ENCODE results near the gene HOXC9.

HOXC9 gene

DNA sequence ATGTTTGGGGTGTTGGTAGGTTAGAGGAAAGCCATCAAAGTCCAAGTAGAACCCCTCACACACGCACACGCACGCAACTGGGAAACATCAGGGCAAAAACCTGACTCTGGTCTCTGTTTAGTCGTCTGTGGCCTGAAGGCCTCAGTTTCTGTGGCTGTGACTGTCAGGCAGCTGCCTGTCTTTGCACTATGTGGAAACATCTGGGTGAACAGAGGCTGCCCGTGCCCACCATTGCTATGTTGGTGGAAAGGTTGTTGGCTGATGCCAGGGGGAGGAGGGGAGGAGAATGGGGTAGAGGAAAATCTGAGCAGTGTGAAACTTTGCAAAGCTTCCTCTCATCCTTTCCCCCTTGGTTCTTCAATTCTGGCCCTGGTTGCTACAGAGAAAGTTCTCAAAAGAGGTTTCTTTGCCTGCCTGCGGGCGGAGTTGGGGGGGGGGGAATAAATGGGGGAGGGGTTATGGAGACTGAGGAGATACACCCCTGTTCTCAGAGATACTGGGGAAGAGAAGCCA is 7.5 kb upstream of the HOXC9 start:
- Histone ChIP-seq H3K27ac (ENCODE audit: low read depth, low read length) (no peak overlapping the region), H3K27me3 (ENCODE audit: insufficient read depth, low read length) (peaks cover 83% of the 10 kb centered on the region), H3K4me3 (ENCODE audit: low read depth, low read length) (no peak overlapping the region), H3K4me1 (ENCODE audit: control insufficient read depth, insufficient read depth, low read length, unreplicated experiment) (peaks cover 19% of the 10 kb centered on the region), H2AFZ (ENCODE audit: low read length, unreplicated experiment) (no peak overlapping the region), H3K79me2 (ENCODE audit: control insufficient read depth, insufficient read depth, low read length, unreplicated experiment) (no peaks in the 10 kb centered on the region), H3K36me3 (ENCODE audit: insufficient read depth, low read length) (no peaks in the 10 kb centered on the region)

DNA sequence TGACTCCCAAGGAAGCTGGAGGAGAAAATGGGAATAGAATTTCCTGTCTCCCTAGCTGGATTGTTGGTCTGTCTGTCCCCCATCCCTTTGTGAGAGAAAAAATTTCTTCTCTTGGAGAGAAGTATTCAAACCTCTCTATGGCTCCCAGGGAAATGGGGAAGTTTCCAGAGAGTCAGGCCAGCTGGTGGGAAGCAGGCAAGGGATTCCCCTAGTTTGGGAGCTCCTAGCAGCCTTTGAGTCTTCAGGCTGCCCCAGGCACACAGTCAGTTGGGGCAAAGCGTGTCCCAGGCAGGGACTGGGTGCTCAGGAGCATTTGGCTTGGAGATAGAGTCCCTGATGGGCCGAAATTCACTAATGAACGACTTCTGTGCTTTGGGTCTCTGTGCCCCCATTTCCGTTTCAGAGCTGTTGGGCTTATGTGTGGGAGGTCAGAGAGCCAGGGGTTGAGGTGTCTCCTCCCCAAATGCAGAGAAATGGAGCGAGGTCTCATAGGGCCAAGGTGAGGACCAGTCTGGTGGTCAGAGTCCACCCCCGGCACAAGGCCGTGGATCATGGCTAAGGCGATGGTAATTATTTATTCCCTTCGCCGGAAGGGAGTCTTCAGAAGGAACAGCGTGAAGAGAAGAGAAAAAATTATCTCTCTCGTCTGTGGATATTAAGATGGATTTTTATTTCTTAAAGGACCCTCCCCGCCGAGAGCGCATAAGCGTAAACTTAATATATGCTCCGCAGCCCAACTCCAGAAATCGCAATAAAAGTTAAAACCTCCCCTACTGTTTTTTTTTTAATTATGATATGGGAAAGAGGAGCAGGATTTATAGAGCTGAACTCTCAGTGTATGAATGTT is 6.6 kb upstream of the HOXC9 start:
- peaks cover 82% of the 10 kb centered on the region for H3K27me3 ChIP-seq (ENCODE audit: insufficient read depth, low read length)
- no peaks in the 10 kb centered on the region for H3K79me2 ChIP-seq (ENCODE audit: control insufficient read depth, insufficient read depth, low read length, unreplicated experiment)
- H3K36me3 ChIP-seq (ENCODE audit: insufficient read depth, low read length), result no peaks in the 10 kb centered on the region
- H3K4me1 ChIP-seq (ENCODE audit: control insufficient read depth, insufficient read depth, low read length, unreplicated experiment), result peaks cover 19% of the 10 kb centered on the region
- no peak overlapping the region for H3K27ac ChIP-seq (ENCODE audit: low read depth, low read length)
- H2AFZ ChIP-seq (ENCODE audit: low read length, unreplicated experiment), result no peak overlapping the region
- H3K4me3 ChIP-seq (ENCODE audit: low read depth, low read length), result no peak overlapping the region

DNA sequence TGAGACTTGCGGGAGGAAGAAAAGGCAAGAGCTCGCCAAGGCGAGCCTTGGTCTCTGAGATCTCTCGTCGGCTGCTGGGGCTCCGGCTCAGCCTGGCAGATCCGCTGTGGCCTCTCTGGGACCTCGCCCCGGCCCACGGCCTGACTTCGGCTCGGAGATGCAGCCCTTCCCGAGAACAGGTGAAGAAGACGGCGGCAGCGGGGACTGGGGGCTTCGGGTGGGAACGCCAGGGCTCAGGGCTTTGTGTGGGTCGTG is 6.0 kb upstream of the HOXC9 start:
- H3K4me3 ChIP-seq (ENCODE audit: low read depth, low read length), result 0 out of 2 replicates have a peak overlapping the region, but pooled peaks have one; percentile 47
- H3K27ac ChIP-seq (ENCODE audit: low read depth, low read length), result no peak overlapping the region
- no peaks in the 10 kb centered on the region for H3K79me2 ChIP-seq (ENCODE audit: control insufficient read depth, insufficient read depth, low read length, unreplicated experiment)
- peaks cover 87% of the 10 kb centered on the region for H3K27me3 ChIP-seq (ENCODE audit: insufficient read depth, low read length)
- H2AFZ ChIP-seq (ENCODE audit: low read length, unreplicated experiment), result no peak overlapping the region
- no peaks in the 10 kb centered on the region for H3K36me3 ChIP-seq (ENCODE audit: insufficient read depth, low read length)
- H3K4me1 ChIP-seq (ENCODE audit: control insufficient read depth, insufficient read depth, low read length, unreplicated experiment), result peaks cover 19% of the 10 kb centered on the region

DNA sequence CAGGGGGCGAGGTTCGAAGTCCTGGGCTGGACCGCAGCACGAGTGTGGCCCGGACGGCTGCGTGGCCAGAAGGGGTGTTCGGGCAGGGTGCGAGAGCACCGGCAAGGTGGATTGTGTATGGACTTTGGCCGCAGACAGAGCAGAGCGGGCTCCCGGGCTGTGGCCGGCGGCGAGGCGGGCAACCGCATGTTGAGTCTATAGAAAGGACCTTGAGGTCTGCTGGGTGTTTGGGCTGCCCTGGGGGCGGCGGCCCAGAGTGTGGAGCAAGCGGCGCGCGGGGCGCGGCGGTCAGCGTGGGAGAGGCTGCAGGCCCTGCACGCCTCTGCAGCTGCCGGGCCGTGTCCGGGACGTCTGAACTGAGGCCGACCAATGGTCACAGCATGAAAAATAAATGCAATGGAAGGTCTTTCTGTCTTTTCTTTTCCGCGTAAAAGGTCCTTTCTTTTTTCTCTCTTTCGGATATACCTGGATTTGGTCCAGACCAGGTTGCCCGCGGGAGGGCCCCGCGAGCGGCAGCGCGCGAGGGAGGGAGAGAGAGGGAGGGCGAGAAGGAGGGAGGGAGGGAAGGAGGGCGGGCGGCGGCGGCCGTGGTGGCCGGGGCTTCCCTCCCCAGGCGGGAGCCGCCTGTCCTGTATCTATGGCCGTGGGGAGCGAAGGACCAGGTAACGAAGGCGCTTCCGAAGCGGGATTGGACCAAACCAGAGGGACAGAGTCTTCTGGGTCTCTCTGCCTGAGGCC is 5.5 kb upstream of the HOXC9 start:
- Histone ChIP-seq H3K27me3 (ENCODE audit: insufficient read depth, low read length) (peaks cover 88% of the 10 kb centered on the region), H3K36me3 (ENCODE audit: insufficient read depth, low read length) (no peaks in the 10 kb centered on the region), H2AFZ (ENCODE audit: low read length, unreplicated experiment) (no peak overlapping the region), H3K4me3 (ENCODE audit: low read depth, low read length) (peak overlapping the region; percentile 47; the same call in 1 of the 2 replicates), H3K4me1 (ENCODE audit: control insufficient read depth, insufficient read depth, low read length, unreplicated experiment) (peaks cover 19% of the 10 kb centered on the region), H3K27ac (ENCODE audit: low read depth, low read length) (no peak overlapping the region), H3K79me2 (ENCODE audit: control insufficient read depth, insufficient read depth, low read length, unreplicated experiment) (no peaks in the 10 kb centered on the region)

DNA sequence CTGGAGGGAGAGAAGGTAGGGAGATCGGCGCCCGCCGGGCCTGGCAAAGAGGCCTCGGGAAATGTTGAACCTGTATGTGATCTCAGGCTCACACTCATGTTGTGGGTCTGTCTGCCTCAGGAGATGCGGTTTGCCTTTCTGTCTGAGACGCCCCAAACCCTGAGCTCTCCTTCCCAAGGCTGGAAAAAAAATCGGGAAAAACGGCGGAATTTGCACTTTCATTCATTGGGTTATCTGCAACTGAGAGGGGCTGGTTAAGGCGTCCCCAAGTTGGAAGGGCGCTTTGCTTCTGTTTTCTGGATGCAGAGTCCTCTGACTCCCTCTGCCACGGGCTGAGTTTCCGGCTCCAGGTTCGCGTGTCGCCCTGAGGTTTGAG is 5.0 kb upstream of the HOXC9 start:
- Histone ChIP-seq H3K27ac (ENCODE audit: low read depth, low read length) (no peak overlapping the region), H2AFZ (ENCODE audit: low read length, unreplicated experiment) (no peak overlapping the region), H3K79me2 (ENCODE audit: control insufficient read depth, insufficient read depth, low read length, unreplicated experiment) (no peaks in the 10 kb centered on the region), H3K4me3 (ENCODE audit: low read depth, low read length) (peak overlapping the region; percentile 72), H3K36me3 (ENCODE audit: insufficient read depth, low read length) (no peaks in the 10 kb centered on the region), H3K27me3 (ENCODE audit: insufficient read depth, low read length) (peaks cover 82% of the 10 kb centered on the region), H3K4me1 (ENCODE audit: control insufficient read depth, insufficient read depth, low read length, unreplicated experiment) (peaks cover 14% of the 10 kb centered on the region)

DNA sequence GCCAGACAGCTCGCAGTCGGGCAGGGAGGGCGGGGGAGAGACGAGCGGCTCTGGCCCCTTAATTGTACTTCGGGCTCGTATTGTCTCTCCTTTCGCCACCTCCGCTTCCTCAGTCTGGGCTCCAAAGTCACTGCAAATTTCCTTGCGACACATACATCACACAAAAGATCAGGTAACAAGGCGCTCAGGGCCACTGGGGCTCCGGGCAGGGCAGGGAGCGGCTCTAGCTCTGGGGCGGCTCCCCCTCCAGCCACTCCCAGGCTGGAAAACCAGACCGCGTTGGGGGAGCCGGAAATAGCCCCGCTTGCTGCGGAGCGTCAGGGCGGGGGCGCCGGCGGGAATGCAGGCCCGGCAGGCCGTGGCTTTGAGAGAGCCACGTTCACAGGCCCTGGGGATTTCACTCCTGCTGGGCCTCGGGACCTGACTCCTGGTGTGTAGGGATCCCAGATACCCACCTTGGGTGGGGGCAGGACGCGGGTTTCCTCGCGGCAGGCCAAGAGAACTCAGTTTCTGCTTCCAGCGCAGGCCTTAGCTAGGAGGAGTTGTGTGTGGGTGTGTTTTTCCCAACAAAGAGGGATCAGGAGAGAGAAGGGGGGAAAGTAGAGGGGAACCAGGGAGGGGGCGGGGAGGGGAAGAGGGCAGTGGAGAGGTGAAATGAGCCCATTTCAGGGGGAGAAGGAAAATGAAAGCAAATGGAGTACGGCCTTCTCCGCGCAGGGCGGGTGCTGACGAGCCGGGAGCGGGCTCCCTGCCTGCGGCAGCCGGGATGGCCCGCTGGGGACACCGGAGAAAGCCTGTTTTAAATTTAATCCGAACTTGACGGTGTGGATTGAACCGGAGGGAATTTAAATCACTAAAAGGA is 4.4 kb upstream of the HOXC9 start:
- H3K4me1 ChIP-seq (ENCODE audit: control insufficient read depth, insufficient read depth, low read length, unreplicated experiment), result peaks cover 8% of the 10 kb centered on the region
- no peaks in the 10 kb centered on the region for H3K79me2 ChIP-seq (ENCODE audit: control insufficient read depth, insufficient read depth, low read length, unreplicated experiment)
- no peaks in the 10 kb centered on the region for H3K36me3 ChIP-seq (ENCODE audit: insufficient read depth, low read length)
- peaks cover 76% of the 10 kb centered on the region for H3K27me3 ChIP-seq (ENCODE audit: insufficient read depth, low read length)
- no peak overlapping the region for H2AFZ ChIP-seq (ENCODE audit: low read length, unreplicated experiment)
- H3K27ac ChIP-seq (ENCODE audit: low read depth, low read length), result peak overlapping the region; percentile 69
- peak overlapping the region; percentile 72 for H3K4me3 ChIP-seq (ENCODE audit: low read depth, low read length)

DNA sequence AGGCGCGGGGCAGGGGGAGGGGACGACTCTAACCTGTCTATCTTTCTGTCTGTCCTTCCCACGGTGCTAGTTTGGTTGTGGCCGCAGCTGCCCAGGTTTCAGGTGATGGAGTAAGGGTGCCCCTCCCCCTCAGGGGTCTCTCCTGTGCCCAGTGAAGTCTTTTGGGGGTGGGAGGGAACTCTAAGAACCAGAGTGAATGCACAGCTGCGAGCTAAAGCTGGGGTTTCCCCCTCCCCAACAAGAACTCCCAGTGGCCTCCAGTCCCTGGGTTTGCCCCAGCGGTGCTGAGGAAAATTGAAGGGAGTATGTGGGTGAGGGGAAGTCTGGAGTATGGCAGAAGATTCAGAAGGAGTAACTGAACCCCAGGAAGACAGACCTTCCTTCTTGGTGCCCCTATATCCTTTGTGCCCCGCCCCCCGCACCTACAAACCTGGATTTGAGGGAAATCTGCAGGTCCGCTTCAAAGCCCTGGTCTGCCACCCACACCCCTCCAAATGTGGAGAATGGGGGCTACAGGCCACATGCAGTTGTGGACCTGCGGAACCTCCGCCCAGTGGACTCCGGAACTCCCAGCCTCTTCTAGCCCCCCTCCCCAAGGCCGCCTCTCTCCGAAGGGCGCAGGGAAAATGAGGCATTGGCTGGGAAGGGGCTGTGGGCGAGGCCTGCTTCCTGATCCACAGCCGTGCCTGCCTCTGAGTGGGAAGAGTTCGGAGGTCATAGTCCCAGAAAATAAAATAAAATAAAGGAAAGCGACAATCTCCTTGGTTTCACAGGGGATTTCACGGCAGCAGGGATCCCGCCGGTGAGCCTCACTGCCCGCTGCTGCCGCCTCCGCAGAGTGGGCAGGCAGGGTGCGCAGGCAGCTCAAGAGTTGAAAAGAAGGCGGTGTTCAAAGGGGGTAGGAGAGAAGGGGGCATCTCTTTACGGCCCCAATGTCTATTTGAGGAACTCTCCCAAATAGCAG is 3.4 kb upstream of the HOXC9 start:
- Histone ChIP-seq H3K4me3 (ENCODE audit: low read depth, low read length) (peak overlapping the region; percentile 72), H3K4me1 (ENCODE audit: control insufficient read depth, insufficient read depth, low read length, unreplicated experiment) (no peaks in the 10 kb centered on the region), H3K79me2 (ENCODE audit: control insufficient read depth, insufficient read depth, low read length, unreplicated experiment) (peaks cover 3% of the 10 kb centered on the region), H3K27ac (ENCODE audit: low read depth, low read length) (peak overlapping the region; percentile 69; the same call in 1 of the 2 replicates), H3K36me3 (ENCODE audit: insufficient read depth, low read length) (no peaks in the 10 kb centered on the region), H3K27me3 (ENCODE audit: insufficient read depth, low read length) (peaks cover 70% of the 10 kb centered on the region), H2AFZ (ENCODE audit: low read length, unreplicated experiment) (no peak overlapping the region)

DNA sequence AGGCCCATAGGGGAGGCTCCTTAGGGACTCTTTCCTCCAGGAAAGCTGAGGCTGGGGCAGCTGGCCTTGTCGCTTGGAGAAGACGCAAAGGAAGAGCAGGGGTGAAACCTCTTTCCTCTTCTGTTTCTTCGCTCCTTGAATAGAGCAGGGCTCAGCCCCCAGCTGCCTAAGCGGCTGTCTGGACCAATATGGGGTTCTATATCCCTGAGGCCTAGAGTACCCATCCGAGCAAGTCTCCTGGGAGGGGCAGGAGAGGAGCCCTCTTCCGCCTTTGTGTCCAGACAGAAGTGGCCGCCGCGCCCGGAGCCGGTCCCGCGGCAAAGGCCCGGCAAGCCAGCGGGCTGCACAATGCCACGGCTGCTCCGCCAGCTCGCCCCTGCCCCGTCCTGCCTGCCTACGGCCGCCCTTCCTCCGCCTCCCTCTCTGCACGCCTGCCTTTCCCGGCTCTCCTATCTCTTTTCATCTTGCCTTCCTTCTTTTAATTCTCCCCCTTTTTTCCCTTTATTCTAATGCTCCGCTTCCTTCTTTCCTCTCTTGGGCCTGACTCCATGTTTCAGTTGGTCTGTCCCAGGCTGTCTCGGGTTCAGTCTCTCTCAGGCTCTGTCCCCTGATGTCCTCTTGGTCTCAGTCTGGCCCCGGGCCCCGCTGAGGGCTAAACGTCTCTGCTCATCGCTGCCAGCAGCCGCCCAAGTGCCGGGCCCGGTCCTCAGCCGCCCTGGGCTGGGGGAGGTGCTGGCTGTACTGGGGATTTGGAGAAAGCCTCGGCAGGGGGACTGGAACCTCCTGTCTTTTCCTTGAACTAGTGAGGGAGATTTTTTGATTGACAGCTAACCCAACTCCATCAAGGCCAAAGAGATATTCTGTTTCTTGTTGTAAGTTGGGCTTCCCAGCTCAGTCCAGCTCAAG is 2.5 kb upstream of the HOXC9 start:
- Histone ChIP-seq H3K27me3 (ENCODE audit: insufficient read depth, low read length) (peaks cover 60% of the 10 kb centered on the region), H2AFZ (ENCODE audit: low read length, unreplicated experiment) (no peak overlapping the region), H3K79me2 (ENCODE audit: control insufficient read depth, insufficient read depth, low read length, unreplicated experiment) (peaks cover 3% of the 10 kb centered on the region), H3K27ac (ENCODE audit: low read depth, low read length) (no peak overlapping the region), H3K36me3 (ENCODE audit: insufficient read depth, low read length) (no peaks in the 10 kb centered on the region), H3K4me3 (ENCODE audit: low read depth, low read length) (no peak overlapping the region), H3K4me1 (ENCODE audit: control insufficient read depth, insufficient read depth, low read length, unreplicated experiment) (peaks cover 2% of the 10 kb centered on the region)

Data from ACC112 (cell line).